SU-DHL-6 (cell line): ENCODE data around the gene COBL.

Source experiments
- EZH2phosphoT487 ChIP-seq: fragments of 200-600 bp; sonication (generic), shearing (Covaris generic); conservative IDR thresholded peaks from 2 replicates; pipeline ENCODE4 v1.6.1; 2018; ENCODE audit warnings: mild to moderate bottlenecking, antibody characterized with exemption, low read length, moderate library complexity, mixed read lengths
- TF ChIP-seq, protein P1 (sequence below): fragments of 200-600 bp; sonication (generic); IDR thresholded peaks from one replicate; pipeline ENCODE4 v1.5.1; 2017; ENCODE audit warnings: antibody characterized with exemption, mild to moderate bottlenecking, low read length, moderate library complexity; ENCODE audit not compliant: insufficient read depth, poor library complexity, severe bottlenecking

DNA sequence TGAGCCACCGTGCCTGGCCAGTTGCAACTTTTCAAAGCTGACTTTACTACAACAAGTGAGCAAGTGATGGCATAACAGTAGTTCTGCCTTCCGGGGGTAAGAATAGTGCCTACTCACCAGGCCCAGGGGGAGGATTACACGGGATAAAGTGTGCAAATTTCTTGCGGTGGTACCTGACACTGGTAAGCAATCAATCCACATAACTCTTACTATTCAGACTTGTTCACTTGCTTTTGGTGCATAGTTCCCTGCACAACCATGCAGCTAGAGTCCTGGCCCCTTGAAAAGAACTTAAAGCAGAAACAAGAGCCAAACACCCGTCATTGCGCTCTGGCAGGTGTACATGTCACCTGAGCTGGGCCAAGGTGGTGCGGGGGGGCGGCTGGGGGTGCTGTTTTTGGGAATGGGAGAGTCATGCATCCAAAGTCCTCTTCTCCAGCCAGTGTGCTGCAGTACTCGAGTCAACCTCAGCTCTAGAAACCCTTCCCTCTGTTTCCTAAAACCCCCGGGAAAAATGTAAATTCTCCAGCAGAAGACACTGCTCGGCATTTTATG is 5.4 kb upstream of the COBL start:
- TF ChIP-seq, protein P1, sequence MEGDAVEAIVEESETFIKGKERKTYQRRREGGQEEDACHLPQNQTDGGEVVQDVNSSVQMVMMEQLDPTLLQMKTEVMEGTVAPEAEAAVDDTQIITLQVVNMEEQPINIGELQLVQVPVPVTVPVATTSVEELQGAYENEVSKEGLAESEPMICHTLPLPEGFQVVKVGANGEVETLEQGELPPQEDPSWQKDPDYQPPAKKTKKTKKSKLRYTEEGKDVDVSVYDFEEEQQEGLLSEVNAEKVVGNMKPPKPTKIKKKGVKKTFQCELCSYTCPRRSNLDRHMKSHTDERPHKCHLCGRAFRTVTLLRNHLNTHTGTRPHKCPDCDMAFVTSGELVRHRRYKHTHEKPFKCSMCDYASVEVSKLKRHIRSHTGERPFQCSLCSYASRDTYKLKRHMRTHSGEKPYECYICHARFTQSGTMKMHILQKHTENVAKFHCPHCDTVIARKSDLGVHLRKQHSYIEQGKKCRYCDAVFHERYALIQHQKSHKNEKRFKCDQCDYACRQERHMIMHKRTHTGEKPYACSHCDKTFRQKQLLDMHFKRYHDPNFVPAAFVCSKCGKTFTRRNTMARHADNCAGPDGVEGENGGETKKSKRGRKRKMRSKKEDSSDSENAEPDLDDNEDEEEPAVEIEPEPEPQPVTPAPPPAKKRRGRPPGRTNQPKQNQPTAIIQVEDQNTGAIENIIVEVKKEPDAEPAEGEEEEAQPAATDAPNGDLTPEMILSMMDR: no peak
- TF ChIP-seq EZH2phosphoT487: no peak
